ENCODE results near the gene GLUL.
"Not testable (repeated sequence)": the region's sequence is repeated elsewhere in the genome, so short reads cannot be mapped to it uniquely, and the experiment has no call there.

Gene GLUL

DNA sequence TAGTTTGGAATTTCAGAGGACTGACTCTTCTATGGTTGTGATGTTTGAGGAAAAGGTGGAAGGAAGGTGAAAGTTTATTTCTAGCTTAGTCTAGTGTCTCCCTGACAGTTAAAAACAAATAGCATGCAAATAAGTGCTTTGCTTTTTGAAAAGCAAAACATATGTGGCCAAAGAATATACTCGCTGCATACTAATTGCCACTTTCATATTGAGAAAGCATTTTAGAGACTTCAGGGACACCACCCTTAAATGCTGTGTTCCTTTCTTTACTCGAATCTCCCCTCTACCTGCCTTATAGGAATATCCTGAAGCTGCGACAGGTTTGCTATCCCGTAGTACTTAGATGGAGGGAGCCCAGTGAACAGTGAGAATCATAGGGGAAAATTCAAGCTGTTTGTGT is 23.2 kb downstream of the GLUL start:
- no peak for DNase-seq (ENCODE audit: low read depth in 2 of 2)

DNA sequence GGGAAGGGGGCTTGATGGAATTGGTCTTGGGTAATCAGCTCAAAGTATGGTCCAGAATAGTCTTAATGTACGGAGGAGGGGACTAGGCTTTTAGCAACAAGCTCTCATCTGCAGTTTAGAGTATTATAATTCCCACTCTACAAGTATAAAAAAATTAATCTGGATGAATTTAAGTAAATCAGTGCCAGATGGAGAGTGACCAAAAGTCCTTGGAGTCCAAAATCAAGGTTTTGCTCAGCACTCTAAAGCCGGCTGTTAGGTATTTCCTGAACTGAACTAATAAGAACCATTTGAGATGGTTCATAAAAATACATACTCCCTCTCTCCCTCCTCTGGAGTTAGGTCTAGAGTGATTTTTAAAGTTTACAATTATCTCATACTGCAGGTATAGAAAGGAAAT is 23.7 kb downstream of the GLUL start:
- no peak for DNase-seq (ENCODE audit: low read depth in 2 of 2)

DNA sequence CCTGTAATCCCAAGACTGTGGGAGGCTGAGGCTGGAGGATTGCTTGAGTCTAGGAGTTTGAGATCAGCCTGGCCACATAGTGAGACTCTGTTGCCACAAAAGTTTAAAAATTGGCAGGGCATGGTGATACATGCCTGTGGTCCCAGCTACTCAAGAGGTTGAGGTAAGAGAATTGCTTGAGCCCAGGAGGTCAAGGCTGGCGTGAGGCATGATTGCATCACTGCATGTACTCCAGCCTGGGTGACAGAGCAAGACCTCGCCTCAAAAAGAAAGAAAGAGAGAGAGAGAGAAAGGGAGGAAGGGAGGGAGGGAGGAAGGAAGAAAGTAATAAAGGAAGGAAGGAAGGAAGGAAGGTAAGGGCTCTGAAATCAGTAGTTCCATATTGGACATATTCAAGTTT is 25.0 kb downstream of the GLUL start:
- DNase-seq (ENCODE audit: low read depth in 2 of 2) = no peak

DNA sequence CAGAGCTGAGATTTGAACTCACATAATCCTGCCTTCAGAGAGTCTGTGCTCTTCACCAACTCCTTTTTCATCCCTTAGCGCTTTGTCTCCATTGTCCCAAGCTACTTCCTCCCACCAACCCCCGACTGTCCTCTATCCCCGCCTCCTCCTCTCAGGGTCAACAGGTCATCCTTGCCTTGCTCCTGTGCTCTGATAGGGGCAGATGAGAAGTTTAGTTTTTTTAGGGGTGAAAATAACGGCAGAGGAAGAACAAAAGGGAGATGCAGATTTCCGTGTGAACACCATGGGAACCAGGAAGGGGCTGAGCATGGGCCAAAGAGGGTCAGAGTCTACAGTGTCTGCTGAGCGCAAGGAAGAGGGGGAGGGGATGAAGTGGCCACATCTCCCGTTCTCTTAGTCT is 31.9 kb downstream of the GLUL start:
- no peak for DNase-seq (ENCODE audit: low read depth in 2 of 2)

DNA sequence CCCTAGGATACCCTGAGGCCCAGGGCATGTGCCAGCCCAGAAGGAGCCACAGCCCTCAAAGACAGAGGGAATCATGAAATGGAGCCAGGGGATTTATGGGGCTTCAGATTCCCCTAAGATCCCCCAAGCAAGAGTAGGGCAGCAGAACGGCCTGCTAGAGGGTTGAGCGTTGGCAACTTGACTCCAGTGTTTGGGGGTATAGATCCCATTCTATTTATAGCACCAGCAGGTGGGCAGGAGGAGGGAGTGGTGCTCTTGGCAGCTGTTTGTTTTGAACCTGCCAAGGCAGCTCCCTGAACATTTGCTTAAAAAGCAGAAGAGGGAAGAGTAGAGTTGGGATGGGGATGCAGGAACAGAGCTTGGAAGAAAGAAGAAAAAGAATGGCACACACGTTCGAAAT is 33.7 kb downstream of the GLUL start:
- DNase-seq (ENCODE audit: low read depth in 2 of 2) = no peak

DNA sequence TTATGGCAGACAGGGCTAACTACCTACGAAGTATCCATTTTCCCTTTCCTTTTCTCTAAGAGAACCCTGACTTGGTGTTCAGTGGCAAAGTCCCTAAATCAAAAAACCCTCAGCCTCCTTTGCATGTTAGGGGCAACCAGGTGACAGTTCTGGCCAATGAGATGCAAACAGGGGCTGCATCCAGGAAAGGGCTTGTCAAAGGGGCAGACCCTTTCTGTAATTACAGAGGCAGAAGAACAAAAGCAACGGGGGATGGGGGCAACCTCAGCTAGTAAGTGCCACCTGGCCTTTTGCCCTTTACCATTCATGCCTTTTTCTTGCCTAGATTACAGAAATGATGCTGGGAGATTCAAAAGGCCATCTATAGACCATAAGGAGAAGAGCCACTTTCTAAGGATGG is 34.4 kb downstream of the GLUL start:
- DNase-seq (ENCODE audit: low read depth in 2 of 2) = no peak

DNA sequence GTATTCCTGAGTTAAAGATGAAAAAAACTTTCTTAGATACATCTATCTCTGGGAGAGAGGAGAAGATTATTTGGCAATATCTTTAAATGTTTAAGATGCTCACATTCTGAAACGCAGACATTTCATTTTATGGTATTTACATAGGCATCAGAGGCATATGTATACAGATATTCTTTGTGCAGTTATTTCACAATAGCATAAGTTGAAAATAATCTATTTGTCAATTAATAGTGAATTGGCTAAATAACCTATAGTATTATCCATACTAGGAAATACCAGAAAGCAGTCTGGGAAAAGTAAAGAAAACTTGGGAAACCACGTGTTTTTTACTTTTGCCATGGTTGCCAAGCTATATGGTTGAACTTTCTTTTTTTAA is 35.9 kb downstream of the GLUL start:
- no peak for DNase-seq (ENCODE audit: low read depth in 2 of 2)

DNA sequence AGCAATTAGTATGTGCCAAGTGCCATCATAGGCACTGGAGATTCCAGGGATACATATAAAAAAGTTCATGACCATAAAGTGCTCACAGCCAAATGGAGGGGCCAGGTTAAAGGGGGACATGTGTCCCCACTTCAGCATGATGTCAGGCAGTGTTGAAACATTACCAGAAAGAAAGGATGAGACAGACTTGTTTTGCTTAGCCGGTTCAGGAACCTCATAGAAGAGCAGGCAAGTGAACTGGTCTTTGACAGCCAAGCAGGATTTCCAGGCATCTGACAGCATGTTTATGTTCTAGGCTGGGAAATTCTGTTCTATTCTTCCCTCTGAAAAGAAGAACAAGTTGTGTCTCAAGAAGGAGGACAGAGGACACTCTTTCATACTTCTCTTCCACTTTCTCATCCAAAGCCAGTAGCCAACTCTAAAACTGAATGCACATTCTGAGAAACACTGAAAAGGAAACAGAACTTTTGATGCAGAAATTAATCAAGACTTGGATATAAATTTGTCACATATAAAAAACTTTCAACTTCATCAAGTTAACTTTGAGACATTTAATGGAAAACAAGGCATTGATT is 39.7 kb downstream of the GLUL start:
- no peak for DNase-seq (ENCODE audit: low read depth in 2 of 2)

DNA sequence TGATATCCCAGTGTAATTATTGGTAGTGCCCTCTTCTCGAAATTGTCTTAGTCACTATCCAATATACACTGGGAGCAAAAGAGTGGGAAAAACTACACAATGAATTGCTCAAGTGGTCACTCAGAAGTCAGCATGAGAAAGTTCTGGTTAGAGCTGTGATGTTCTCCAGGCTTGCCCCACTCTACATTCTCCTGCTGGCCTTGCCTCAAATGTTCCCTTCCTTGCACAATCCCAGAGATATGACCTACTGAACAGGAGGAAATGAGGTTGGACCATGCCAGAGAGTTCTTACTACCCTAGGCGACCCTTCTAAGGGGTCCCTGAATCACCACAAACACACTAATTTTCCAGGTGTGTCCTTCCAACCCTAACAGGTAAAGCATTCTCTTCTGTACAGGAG is 40.8 kb downstream of the GLUL start:
- DNase-seq (ENCODE audit: low read depth in 2 of 2) = no peak

DNA sequence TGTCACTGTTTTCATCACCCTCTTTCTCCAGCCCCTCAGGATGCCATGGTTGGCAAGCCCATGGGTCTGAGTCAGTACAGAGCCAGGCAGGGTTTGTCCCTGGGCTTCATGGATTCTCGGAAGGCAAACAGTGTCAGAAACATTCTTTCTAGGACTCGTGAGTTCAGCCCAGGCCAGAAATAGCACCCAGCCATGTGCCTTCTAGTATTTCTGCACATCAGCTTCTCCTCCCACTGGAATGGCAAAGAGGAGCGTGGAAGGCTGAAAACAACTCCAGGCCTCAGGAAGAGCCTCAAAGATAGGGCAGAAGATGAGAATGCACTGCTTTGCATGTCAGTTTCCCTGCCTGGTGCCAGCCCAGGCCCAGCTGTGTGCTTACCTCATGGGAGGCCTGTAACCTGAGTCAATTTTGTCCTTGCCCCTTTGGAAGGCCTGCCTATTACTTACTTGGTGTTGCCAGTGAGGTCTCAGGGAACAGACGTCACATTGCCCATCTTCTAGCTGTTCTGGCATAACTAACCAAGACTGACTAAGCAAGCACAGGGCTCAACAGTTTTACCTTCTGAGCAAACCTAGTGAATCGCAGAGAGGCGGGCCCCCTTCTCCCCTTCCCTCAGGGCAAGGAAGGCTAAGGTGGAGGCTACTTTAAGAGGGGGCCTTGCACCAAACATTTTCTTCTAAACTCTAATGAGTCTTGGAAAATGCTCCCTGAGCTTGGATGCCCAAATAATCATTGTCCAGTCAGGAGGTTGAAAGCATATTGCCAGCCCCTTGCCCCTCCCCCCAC is 42.4 kb downstream of the GLUL start:
- no peak for DNase-seq (ENCODE audit: low read depth in 2 of 2)

DNA sequence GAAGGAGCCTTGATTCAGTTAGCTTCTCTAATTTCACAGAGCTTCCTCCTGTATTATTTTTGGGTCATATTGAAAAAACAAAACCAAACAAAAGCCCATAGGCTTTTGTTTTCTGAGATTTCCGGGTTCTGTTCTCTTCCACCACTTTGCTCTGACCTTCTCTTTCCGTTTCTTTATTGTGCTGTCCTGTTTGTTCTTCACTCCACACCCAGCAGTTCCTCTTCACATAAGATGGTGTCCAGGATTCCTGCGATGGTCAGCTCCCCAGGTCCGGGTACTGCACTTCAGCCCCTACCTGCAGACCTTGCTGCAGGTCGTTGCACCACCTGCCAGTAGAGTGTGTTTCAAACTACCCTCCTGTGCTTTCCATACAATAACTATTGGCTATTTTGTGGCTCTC is 44.6 kb downstream of the GLUL start:
- DNase-seq (ENCODE audit: low read depth in 2 of 2) = no peak

DNA sequence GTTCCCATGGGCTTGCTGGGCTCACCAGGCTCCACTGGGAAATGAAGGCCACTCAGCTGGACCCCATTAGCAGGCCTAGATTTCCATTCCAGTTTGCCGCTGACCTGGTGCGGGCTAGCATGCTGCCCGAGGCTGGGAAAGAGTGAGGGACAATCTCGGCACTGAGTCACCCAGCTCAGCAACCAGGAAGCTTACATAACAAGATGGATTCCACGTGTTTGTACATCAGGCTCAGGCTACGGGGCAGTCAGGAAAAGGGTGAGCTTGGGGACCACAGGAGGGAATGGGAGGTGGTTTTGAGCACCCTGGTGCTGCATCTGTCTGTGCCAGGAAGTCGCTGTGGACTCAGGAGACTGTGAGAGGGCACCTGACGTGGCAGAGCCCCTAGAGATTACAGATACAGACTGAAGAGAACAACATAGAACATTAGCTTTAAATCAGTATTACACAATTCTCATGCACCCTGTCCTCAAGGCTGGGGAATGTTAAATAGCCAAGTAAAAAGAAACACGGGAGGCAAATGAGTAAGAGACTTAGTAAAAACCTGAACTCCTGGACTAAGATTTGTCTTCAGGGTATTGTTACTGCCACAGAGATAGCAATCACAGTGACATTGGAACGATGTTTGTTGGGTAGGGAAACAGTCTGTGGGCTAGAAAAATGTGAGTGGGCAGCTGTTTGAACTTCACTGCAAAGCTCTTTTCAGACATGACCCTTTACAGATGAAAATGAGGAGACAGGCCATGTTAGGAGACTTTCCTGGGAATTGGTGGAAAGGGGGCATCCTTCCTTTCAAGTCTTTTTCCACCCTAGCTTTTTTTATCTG is 51.1 kb downstream of the GLUL start:
- DNase-seq (ENCODE audit: low read depth in 2 of 2) = no peak

DNA sequence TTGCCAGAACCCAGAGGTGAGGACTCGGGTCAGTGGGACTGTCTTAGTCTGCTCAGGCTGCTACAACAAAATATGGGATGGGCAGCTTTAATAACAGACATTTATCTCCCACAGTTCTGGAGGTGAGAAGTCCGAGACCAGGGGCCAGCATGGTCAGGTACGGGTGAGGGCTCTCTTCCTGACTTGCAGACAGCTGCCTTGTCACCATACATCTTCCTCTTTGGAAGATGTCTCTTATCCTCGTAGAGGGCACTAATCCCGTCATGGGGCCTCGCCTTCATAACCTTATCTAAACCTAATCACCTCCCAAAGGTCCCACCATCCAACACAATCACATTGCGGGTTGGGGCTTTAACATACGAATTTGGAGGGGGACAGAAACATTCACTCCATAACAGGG is 51.9 kb downstream of the GLUL start:
- DNase-seq (ENCODE audit: low read depth in 2 of 2) = no peak

DNA sequence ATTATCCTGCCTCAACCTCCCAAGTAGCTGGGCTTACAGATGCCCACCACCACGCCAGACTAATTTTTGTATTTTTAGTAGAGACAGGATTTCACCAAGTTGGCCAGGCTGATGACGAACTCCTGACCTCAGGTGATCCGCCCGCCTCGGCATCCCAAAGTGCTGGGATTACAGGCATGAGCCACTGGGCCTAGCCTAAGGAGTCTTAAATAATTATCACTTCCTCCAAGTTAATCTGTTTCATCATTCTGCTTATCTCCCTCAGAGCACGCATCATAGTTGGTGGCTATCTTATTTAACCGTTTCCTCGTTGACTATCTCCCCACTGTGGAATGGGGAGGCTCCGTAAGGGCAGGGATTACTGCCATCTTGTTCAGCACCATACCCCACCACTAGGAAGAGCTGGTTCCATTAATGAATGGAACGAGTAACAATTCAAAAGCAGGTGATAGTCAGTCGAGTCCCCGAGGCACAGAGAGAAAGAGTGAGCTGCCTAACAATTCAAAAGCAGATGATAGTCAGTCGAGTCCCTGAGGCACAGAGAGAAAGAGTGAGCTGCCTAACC is 52.7 kb downstream of the GLUL start:
- DNase-seq (ENCODE audit: low read depth in 2 of 2) = no peak

DNA sequence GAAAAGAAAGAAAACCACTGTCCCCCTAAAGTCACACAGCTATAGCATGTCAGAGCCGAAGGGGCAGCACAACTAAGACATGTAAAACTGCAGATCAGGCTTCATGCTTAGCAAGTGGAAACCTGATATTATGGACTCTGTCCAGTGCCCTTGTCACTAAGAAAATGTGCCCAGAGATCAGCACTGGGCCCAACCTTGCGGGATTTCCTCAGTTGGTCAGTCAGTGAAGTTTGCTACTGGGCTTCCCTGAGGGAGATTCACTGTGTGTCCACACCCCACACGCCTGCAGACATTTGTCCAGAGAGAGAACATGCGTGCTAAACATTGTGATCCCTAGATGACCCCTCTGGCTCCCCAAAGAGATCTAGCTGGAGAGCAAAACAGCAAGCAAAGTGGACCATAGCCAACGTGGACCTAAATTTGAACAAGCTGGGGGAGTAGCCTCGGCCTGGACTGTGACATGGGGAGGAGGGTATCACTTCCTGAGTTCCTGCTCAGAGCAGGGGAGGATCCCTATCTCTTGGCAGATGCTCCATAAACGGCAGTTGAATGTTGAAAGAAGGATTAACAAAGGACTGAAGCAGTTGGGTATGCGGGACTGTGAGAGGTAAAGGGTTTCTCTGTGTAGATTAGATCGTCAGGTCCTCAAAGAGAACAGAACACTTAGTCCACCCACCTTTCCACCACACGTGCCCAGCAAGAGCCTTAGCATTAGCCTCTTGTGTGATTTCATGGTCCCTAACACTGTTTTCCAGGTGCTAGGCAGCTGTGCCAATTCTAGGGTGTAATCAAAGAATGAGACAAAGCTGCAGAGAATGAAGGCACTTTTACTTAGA is 53.6 kb downstream of the GLUL start:
- DNase-seq (ENCODE audit: low read depth in 2 of 2) = no peak

DNA sequence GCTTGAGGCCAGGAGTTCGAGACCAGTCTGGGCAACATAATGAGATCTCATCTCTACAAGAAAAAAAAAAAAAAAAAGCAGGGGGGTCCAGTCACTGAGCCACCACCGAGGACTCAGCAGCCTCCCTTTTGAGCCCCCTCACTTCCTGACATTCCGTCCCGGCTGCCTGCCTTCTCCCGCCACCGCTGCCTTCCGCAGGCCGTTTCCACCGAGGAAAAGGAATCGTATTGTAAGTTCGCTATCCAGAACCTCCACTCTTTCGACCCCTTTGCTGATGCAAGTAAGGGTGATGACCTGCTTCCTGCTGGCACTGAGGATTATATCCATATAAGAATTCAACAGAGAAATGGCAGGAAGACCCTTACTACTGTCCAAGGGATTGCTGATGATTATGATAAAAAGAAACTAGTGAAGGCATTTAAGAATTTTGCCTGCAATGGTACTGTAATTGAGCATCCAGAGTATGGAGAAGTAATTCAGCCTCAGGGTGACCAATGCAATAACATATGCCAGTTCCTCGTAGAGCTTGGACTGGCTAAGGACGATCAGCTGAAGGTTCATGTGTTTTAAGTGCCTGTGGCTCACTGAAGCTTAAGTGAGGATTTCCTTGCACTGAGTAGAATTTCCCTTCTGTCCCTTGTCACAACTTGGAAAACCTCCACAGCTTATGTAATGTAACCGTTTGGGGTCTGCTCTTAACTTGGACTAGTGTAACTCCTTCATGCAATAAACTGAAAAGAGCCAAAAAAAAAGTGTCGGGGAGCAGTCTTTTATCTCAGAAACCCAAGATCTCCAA is 55.6 kb downstream of the GLUL start:
- DNase-seq (ENCODE audit: low read depth in 2 of 2) = no peak

DNA sequence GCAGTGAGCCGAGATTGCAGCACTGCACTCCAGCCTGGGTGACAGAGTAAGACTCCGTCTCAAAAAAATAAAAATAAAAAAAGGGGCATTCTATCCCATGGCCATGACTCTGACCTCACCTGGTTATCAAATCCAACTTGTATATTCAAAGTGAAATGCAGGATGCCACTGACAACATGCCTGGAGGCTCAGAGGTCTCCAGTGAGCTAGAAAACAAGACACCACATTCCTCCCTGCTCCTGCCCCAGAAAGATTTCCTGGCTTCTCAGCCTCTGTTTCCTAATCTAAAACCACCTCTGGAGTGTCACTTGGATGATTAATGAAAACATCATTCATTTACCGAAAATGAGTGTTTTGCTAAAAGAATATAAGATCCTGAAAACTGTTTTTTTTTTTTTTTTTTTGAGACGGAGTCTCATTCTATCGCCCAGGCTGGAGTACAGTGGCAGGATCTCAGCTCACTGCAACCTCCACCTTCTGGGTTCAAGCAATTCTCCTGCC is 58.5 kb downstream of the GLUL start:
- DNase-seq (ENCODE audit: low read depth in 2 of 2) = not testable (repeated sequence)

DNA sequence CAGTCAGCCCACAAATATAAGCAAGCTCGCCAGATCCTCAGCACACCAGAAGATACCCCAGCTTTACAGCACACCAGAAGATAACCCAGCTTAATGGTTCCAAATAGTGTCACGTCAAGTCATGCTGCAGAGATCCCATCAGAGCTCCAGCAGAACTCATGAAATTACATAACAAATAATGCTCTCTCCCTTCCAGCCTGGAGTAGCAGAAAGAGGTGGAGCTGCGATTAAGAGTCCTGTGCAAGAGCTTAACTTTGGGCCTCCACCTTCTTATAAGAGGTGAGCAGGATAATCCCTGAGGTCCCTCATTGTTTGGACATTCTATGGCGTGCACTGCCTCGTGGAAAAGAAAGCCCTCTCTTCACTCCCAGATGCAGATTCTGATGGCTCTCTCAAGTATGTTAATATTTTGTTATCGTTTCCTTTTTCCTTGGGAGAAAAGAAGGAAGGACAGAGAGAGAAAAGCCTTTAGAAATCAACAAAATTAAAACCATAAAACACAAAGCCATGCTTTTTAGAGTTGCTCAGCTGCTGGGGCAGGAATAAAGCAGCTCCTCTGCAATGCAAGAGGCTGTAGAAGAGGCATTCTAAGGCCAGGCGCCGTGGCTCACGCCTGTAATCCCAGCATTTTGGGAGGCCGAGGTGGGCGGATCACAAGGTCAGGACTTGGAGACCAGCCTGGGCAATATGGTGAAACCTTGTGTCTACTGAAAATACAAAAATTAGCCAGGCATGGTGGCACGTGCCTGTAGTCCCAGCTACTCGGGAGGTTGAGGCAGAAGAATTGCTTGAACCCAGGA is 59.1 kb downstream of the GLUL start:
- no peak for DNase-seq (ENCODE audit: low read depth in 2 of 2)
